SK-N-SH (cell line): ENCODE results near the gene RBL1.

Experiments
- EP300 ChIP-seq, 2 experiments: IDR thresholded peaks; 2 replicates each; pipeline versions ENCODE4 v1.4.0 to v1.6.1; 2012; ENCODE audit warnings: borderline replicate concordance in 1 of 2, low read depth in 1 of 2, low read length in 1 of 2
- GATA2 ChIP-seq: sonication (generic); formaldehyde crosslinking; IDR thresholded peaks from 2 replicates; pipeline ENCODE4 v1.5.0; 2020; ENCODE audit warnings: mild to moderate bottlenecking, missing genetic modification reagents
- NFIC ChIP-seq: IDR thresholded peaks from 2 replicates; pipeline ENCODE4 v1.4.0; 2012; ENCODE audit warnings: borderline replicate concordance
- RAD21 ChIP-seq: IDR thresholded peaks from 2 replicates; pipeline ENCODE4 v1.6.1; 2012; ENCODE audit warnings: mild to moderate bottlenecking, low read length
- SMC3 ChIP-seq: IDR thresholded peaks from 2 replicates; pipeline ENCODE4 v1.6.1; 2012; ENCODE audit warnings: low read depth, low read length, improper control_type of control experiment
- TEAD4 ChIP-seq: IDR thresholded peaks from 2 replicates; pipeline ENCODE4 v1.4.0; 2012; ENCODE audit warnings: mild to moderate bottlenecking, borderline replicate concordance; ENCODE audit not compliant: insufficient read depth
- YY1 ChIP-seq: IDR thresholded peaks from 2 replicates; pipeline ENCODE4 v1.4.0; 2012; ENCODE audit warnings: low read depth, mild to moderate bottlenecking
- TF ChIP-seq, protein P1 (sequence below): fragments of 200-600 bp; sonication (generic); IDR thresholded peaks from 2 replicates; pipeline ENCODE4 v1.6.1; 2017; ENCODE audit warnings: antibody characterized with exemption, mild to moderate bottlenecking, moderate library complexity
- TF ChIP-seq, protein P2 (sequence below): fragments of 150-350 bp; IDR thresholded peaks from 2 replicates; pipeline ENCODE4 v1.6.1; 2016; ENCODE audit warnings: mild to moderate bottlenecking, low read depth, low read length
- TF ChIP-seq, protein P3 (sequence below): IDR thresholded peaks from 2 replicates; pipeline ENCODE4 v1.4.0; 2012; ENCODE audit warnings: low read depth, borderline replicate concordance
- TF ChIP-seq, protein P4 (sequence below): IDR thresholded peaks from 2 replicates; pipeline ENCODE4; 2012

DNA sequence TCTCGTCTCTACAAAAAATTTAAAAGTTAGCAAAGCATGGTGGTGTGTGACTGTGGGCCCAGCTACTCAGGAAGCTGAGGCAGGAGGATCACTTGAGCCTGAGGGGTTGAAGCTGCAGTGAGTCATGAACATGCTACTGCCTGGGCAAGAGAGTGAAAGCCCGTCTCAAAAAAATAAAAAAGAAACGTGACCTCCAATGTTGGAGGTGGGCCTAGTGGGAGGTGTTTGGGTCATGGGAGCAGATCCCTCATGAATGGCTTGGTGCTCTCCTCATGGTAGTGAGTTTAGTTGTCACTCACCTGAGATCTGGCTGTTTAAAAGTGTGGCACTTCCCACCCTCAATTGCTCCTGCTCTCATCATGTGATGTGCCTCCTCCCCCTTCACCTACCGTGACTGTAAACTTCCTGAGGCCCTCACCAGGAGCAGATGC is 24.3 kb downstream of the RBL1 start:
- TF ChIP-seq, protein P1, sequence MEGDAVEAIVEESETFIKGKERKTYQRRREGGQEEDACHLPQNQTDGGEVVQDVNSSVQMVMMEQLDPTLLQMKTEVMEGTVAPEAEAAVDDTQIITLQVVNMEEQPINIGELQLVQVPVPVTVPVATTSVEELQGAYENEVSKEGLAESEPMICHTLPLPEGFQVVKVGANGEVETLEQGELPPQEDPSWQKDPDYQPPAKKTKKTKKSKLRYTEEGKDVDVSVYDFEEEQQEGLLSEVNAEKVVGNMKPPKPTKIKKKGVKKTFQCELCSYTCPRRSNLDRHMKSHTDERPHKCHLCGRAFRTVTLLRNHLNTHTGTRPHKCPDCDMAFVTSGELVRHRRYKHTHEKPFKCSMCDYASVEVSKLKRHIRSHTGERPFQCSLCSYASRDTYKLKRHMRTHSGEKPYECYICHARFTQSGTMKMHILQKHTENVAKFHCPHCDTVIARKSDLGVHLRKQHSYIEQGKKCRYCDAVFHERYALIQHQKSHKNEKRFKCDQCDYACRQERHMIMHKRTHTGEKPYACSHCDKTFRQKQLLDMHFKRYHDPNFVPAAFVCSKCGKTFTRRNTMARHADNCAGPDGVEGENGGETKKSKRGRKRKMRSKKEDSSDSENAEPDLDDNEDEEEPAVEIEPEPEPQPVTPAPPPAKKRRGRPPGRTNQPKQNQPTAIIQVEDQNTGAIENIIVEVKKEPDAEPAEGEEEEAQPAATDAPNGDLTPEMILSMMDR: no peak
- TF ChIP-seq GATA2 (CRISPR knock-in tag) (no peak), TEAD4 (no peak), EP300 (IDR thresholded peaks at IDR 0.05; ENCODE audit: borderline replicate concordance in 1 of 2, low read depth in 1 of 2, low read length in 1 of 2) (no peak), YY1 (no peak), NFIC (no peak), SMC3 (no peak), RAD21 (no peak)
- TF ChIP-seq, protein P2, sequence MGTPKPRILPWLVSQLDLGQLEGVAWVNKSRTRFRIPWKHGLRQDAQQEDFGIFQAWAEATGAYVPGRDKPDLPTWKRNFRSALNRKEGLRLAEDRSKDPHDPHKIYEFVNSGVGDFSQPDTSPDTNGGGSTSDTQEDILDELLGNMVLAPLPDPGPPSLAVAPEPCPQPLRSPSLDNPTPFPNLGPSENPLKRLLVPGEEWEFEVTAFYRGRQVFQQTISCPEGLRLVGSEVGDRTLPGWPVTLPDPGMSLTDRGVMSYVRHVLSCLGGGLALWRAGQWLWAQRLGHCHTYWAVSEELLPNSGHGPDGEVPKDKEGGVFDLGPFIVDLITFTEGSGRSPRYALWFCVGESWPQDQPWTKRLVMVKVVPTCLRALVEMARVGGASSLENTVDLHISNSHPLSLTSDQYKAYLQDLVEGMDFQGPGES: no peak
- TF ChIP-seq, protein P3, sequence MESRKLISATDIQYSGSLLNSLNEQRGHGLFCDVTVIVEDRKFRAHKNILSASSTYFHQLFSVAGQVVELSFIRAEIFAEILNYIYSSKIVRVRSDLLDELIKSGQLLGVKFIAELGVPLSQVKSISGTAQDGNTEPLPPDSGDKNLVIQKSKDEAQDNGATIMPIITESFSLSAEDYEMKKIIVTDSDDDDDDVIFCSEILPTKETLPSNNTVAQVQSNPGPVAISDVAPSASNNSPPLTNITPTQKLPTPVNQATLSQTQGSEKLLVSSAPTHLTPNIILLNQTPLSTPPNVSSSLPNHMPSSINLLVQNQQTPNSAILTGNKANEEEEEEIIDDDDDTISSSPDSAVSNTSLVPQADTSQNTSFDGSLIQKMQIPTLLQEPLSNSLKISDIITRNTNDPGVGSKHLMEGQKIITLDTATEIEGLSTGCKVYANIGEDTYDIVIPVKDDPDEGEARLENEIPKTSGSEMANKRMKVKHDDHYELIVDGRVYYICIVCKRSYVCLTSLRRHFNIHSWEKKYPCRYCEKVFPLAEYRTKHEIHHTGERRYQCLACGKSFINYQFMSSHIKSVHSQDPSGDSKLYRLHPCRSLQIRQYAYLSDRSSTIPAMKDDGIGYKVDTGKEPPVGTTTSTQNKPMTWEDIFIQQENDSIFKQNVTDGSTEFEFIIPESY: no peak
- TF ChIP-seq, protein P4, sequence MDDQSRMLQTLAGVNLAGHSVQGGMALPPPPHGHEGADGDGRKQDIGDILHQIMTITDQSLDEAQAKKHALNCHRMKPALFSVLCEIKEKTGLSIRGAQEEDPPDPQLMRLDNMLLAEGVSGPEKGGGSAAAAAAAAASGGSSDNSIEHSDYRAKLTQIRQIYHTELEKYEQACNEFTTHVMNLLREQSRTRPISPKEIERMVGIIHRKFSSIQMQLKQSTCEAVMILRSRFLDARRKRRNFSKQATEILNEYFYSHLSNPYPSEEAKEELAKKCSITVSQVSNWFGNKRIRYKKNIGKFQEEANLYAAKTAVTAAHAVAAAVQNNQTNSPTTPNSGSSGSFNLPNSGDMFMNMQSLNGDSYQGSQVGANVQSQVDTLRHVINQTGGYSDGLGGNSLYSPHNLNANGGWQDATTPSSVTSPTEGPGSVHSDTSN: no peak
